BE2C (cell line): ENCODE results near the gene RAB7A.

Source experiments
- DNase-seq: peaks from one replicate; pipeline ENCODE4 v3.0.0-alpha.2; 2020
- H3K27me3 ChIP-seq: fragments of 250-450 bp; sonication (Bioruptor Pico); 2 replicates; pipeline ENCODE4 v1.5.1; 2020; ENCODE audit warnings: mild to moderate bottlenecking
- H3K36me3 ChIP-seq: fragments of 250-450 bp; sonication (Bioruptor Pico); 2 replicates; pipeline ENCODE4 v1.5.1; 2020; ENCODE audit warnings: mild to moderate bottlenecking
- H3K4me1 ChIP-seq: fragments of 250-450 bp; sonication (Bioruptor Pico); 2 replicates; pipeline ENCODE4 v1.5.1; 2020
- H3K4me3 ChIP-seq: 2 replicates; pipeline ENCODE4 v1.5.1; 2011; ENCODE audit warnings: low read depth, low read length
- H3K9me3 ChIP-seq: fragments of 250-450 bp; sonication (Bioruptor Pico); 2 replicates; pipeline ENCODE4 v1.5.1; 2020
- CTCF ChIP-seq: IDR thresholded peaks from 2 replicates; pipeline ENCODE4 v1.5.1; 2012; ENCODE audit warnings: mild to moderate bottlenecking, low read depth, low read length

The RAB7A gene

GRCh38 chr3:128805772-128806171 lies 79.8 kb downstream of the RAB7A start:
- Histone ChIP-seq H3K9me3 (no peaks in the 10 kb centered on the region), H3K36me3 (peaks cover 54% of the 10 kb centered on the region), H3K27me3 (no peaks in the 10 kb centered on the region), H3K4me1 (peaks cover 2% of the 10 kb centered on the region; the same call in 1 of the 2 replicates), H3K4me3 (no peak overlapping the region)
- no peak for TF ChIP-seq CTCF
- no peak for DNase-seq

GRCh38 chr3:128806588-128806987 lies 80.6 kb downstream of the RAB7A start:
- H3K4me1 ChIP-seq, result peaks cover 2% of the 10 kb centered on the region; the same call in 1 of the 2 replicates
- H3K36me3 ChIP-seq, result peaks cover 60% of the 10 kb centered on the region
- H3K27me3 ChIP-seq, result no peaks in the 10 kb centered on the region
- no peak overlapping the region for H3K4me3 ChIP-seq
- no peak for TF ChIP-seq CTCF
- DNase-seq, result no peak
- no peaks in the 10 kb centered on the region for H3K9me3 ChIP-seq

GRCh38 chr3:128807186-128807830 lies 81.3 kb downstream of the RAB7A start:
- Histone ChIP-seq H3K27me3 (no peaks in the 10 kb centered on the region), H3K36me3 (peaks cover 65% of the 10 kb centered on the region), H3K4me3 (no peak overlapping the region), H3K4me1 (peaks cover 2% of the 10 kb centered on the region; the same call in 1 of the 2 replicates), H3K9me3 (no peaks in the 10 kb centered on the region)
- TF ChIP-seq CTCF, result no peak
- no peak for DNase-seq

- no peaks in the 10 kb centered on the region for H3K27me3 ChIP-seq
- peaks cover 79% of the 10 kb centered on the region for H3K36me3 ChIP-seq
- H3K9me3 ChIP-seq, result no peaks in the 10 kb centered on the region
- H3K4me1 ChIP-seq, result peaks cover 2% of the 10 kb centered on the region; the same call in 1 of the 2 replicates
- no peak overlapping the region for H3K4me3 ChIP-seq
- TF ChIP-seq CTCF, result no peak
- DNase-seq, result no peak
Measured at GRCh38 chr3:128808672-128809071, 82.7 kb downstream of the RAB7A start.

- Histone ChIP-seq H3K4me3 (no peak overlapping the region), H3K4me1 (no peaks in the 10 kb centered on the region), H3K9me3 (no peaks in the 10 kb centered on the region), H3K27me3 (no peaks in the 10 kb centered on the region), H3K36me3 (peaks cover 77% of the 10 kb centered on the region)
- TF ChIP-seq CTCF, result no peak
- no peak for DNase-seq
Measured at GRCh38 chr3:128813097-128813496, 87.1 kb downstream of the RAB7A start.

GRCh38 chr3:128814060-128814459 lies 88.1 kb downstream of the RAB7A start:
- no peaks in the 10 kb centered on the region for H3K27me3 ChIP-seq
- DNase-seq, result no peak
- no peak overlapping the region for H3K4me3 ChIP-seq
- H3K4me1 ChIP-seq, result no peaks in the 10 kb centered on the region
- TF ChIP-seq CTCF, result no peak
- no peaks in the 10 kb centered on the region for H3K9me3 ChIP-seq
- peaks cover 77% of the 10 kb centered on the region for H3K36me3 ChIP-seq
